Measurements from ENCODE around the gene CIRBP. TPM values are rescaled to one million over a fixed set of nuclear protein-coding genes. Genes with fewer than 3 reads are reported as not detected.

The CIRBP gene
- total RNA-seq, 1 donor from 2014 or later, result 370 TPM

DNA sequence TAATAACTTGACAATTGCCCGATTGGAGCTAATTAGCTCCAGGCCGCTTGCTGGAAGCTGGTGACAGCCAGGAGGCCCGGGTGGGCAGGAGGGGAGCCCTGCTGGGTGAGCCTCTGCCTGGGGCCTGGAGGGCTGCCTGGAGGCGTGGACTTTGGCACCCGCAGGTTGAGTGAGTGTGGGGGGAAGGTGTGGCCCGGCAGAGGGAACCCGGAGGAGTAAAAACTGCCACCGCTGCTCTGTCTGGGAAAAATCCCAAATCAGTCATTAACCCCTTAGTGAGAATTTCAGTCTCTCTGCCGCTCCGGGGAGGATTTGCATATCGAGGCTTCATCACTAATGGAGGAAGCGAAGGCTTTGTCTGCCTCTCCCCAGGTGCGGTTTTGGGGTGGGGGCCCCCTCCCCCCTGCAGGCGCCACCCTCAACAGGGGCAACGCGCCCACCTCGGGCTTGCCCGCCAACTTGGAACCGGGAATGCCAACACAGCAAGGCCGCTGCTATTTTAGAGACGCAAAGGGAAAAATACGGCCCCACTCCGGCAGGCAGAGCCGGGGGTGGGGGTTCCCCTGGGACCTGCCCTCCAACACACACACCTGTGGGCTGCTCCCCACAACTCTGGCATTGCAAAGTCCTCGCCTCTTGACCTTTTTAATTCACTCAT is 22.8 kb downstream of the CIRBP start:
- H3K36me3 ChIP-seq (ENCODE audit: control insufficient read depth, insufficient read depth, low read length), result no peaks in the 10 kb centered on the region
- FAIRE-seq (no peak), DNase-seq (ENCODE audit: low read depth) (no peak)
- no peak overlapping the region for H3K4me3 ChIP-seq (ENCODE audit: low read depth, low read length)
- TF ChIP-seq, protein P1, sequence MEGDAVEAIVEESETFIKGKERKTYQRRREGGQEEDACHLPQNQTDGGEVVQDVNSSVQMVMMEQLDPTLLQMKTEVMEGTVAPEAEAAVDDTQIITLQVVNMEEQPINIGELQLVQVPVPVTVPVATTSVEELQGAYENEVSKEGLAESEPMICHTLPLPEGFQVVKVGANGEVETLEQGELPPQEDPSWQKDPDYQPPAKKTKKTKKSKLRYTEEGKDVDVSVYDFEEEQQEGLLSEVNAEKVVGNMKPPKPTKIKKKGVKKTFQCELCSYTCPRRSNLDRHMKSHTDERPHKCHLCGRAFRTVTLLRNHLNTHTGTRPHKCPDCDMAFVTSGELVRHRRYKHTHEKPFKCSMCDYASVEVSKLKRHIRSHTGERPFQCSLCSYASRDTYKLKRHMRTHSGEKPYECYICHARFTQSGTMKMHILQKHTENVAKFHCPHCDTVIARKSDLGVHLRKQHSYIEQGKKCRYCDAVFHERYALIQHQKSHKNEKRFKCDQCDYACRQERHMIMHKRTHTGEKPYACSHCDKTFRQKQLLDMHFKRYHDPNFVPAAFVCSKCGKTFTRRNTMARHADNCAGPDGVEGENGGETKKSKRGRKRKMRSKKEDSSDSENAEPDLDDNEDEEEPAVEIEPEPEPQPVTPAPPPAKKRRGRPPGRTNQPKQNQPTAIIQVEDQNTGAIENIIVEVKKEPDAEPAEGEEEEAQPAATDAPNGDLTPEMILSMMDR (IDR thresholded peaks at IDR 0.05; ENCODE audit: insufficient read depth, low read length, severe bottlenecking), result no peak
- H3K27me3 ChIP-seq (ENCODE audit: control insufficient read depth, insufficient read depth, low read length), result peaks cover 12% of the 10 kb centered on the region

DNA sequence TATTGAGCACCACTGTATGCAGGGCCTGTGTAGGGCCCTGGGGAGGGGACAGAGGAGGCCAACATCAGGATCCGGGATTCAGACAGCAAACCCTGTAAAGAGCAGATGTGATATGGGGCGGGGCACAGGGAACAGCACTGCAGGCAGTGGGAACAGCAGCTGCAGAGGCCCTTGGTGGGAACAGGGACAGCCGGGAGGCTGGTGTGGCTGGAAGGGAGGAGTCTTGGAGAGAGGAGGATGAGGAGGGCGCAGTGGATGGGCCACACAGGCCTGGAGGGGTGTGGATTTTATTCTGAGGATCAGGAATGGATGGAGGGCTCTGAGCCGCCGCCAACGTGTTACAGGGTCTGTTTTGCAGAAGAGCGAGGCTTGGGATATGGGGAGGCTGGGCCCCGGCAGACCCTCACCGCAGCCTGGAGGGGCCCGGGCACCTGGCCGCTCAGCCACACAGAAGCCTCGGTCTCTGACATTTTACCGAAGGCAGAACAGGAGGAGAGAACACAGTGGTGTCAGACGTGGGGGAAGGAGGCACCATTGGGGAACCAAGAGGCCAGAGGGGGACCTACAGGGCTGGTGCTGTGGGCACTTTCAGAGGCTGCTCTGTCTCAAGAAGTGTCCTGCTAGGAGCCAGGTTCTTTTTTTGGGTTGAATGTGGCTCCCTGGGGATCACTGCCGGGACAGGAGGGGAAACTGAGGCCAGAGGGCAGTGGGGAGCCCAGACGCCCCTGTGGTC is 23.5 kb downstream of the CIRBP start:
- peaks cover 10% of the 10 kb centered on the region for H3K27me3 ChIP-seq (ENCODE audit: control insufficient read depth, insufficient read depth, low read length)
- H3K4me3 ChIP-seq (ENCODE audit: low read depth, low read length), result no peak overlapping the region
- peak; percentile 64 for FAIRE-seq
- TF ChIP-seq, protein P1 (IDR thresholded peaks at IDR 0.05; ENCODE audit: insufficient read depth, low read length, severe bottlenecking), result no peak
- DNase-seq (ENCODE audit: low read depth), result no peak
- no peaks in the 10 kb centered on the region for H3K36me3 ChIP-seq (ENCODE audit: control insufficient read depth, insufficient read depth, low read length)

DNA sequence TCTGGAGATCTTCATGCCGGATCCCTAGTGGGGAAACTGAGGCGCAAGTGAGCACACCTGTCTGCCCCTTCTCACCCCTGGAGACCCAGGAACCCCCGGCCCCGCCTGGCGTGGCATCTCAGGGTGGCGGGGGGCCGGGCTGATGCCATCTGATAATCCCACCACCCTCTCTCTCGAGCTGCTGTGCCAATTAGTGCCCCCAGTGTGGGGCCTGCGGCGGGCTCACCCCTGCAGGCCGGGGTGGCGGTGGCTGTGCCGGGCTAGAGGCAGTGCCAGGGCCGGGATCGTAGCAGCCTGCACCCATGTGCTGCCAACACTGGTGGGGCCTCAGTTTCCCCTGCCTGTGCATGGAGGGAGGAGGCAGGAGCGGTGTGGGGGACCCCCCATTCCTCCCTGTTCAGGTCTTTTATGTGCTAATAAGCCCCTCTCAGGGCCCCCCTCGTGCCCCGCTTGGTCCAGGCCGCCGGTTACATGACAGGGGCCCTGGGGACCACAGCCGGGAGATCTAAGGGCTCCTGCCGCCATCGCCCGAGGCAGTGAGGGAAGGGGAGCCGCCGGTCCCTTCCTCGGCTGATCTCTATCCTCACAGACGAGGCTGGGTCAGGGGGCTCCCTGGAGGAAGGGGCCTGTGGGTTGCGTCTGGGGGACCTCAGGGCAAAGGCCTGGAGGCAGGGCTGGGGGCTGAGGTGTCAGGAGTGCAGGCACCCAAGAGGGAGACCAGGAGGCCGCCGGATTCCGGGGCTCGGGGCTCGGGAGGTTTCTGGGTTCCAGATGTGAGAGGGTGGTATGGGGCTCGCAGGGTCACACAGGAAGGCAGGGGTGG is 24.9 kb downstream of the CIRBP start:
- TF ChIP-seq, protein P1 (IDR thresholded peaks at IDR 0.05; ENCODE audit: insufficient read depth, low read length, severe bottlenecking), result no peak
- Histone ChIP-seq H3K27me3 (ENCODE audit: control insufficient read depth, insufficient read depth, low read length) (peaks cover 5% of the 10 kb centered on the region), H3K4me3 (ENCODE audit: low read depth, low read length) (no peak overlapping the region), H3K36me3 (ENCODE audit: control insufficient read depth, insufficient read depth, low read length) (no peaks in the 10 kb centered on the region)
- DNase-seq (ENCODE audit: low read depth) (no peak), FAIRE-seq (no peak)

DNA sequence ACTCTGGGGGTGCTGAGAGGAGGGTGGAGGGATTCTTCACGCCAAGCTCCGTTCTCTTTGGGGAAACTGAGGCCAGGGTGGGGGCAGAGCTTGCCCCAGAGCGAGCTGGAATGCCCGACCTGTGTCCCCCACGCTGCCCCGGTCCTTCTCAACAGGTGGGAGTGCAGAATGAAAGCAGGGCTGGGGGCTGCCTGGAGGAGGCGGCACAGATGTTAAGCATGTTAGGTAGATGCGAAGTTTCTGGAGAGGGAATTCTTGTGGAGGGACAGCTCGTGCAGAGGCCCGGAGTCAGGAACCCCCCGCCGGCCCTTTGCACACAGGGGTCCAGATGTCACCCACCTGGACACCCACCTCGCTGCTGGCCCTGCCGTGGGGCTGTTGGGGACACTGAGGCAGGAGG is 25.6 kb downstream of the CIRBP start:
- DNase-seq (ENCODE audit: low read depth) (no peak), FAIRE-seq (no peak)
- TF ChIP-seq, protein P1 (IDR thresholded peaks at IDR 0.05; ENCODE audit: insufficient read depth, low read length, severe bottlenecking), result no peak
- Histone ChIP-seq H3K36me3 (ENCODE audit: control insufficient read depth, insufficient read depth, low read length) (no peaks in the 10 kb centered on the region), H3K4me3 (ENCODE audit: low read depth, low read length) (no peak overlapping the region), H3K27me3 (ENCODE audit: control insufficient read depth, insufficient read depth, low read length) (peaks cover 3% of the 10 kb centered on the region)

DNA sequence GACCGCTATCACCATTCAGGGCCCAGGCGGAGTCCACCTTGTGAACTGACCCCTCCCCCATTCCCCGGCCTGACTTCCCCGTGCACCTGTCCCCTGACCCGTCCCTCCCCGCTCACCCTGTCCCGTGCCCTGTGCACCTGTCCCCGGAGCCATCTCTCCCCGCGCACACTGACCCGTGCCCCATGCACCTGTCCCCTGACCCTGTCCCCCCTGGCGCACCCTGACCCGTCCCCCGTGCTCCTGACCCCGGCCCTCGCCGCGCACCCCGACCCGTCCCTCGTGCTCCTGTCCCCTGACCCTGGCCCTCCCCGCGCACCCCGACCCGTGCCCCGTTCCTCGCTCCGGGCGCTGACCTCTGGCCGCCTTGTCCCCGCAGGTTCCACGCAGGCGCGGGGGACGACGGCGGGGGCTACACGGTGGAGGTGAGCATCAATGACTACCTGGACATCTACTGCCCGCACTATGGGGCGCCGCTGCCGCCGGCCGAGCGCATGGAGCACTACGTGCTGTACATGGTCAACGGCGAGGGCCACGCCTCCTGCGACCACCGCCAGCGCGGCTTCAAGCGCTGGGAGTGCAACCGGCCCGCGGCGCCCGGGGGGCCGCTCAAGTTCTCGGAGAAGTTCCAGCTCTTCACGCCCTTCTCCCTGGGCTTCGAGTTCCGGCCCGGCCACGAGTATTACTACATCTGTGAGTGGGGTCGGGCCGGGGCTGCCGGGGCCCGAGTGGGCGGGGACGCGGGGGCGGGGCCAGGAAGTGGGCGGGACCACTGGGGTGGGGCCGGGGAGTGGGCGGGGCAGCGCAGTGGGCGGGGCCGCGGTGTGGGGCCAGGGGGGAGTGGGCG is 26.3 kb downstream of the CIRBP start:
- FAIRE-seq, result no peak
- TF ChIP-seq, protein P1 (IDR thresholded peaks at IDR 0.05; ENCODE audit: insufficient read depth, low read length, severe bottlenecking), result no peak
- H3K4me3 ChIP-seq (ENCODE audit: low read depth, low read length), result no peak overlapping the region
- H3K27me3 ChIP-seq (ENCODE audit: control insufficient read depth, insufficient read depth, low read length), result peaks cover 3% of the 10 kb centered on the region
- no peak for DNase-seq (ENCODE audit: low read depth)
- no peaks in the 10 kb centered on the region for H3K36me3 ChIP-seq (ENCODE audit: control insufficient read depth, insufficient read depth, low read length)

All from bronchial epithelial cell (primary cell).